GM23248 (cell line): Measurements from ENCODE around the gene IMMT. TPM values are rescaled to one million over a fixed set of nuclear protein-coding genes. Genes with fewer than 3 reads are reported as not detected.

ENCODE experiments used
- DNase-seq: peaks from one replicate; pipeline ENCODE4 v3.0.0-alpha.2; 2015
- H2AFZ ChIP-seq: fragments of 200-600 bp; sonication (generic); 2 replicates; pipeline ENCODE4 v1.6.1; 2016; ENCODE audit warnings: antibody characterized with exemption
- H3F3A ChIP-seq: fragments of 200-600 bp; sonication (generic); 2 replicates; pipeline ENCODE4 v1.6.1; 2016; ENCODE audit warnings: mild to moderate bottlenecking, antibody characterized with exemption, mixed run types; ENCODE audit not compliant: insufficient read depth
- H3K27ac ChIP-seq: fragments of 200-600 bp; sonication (generic); 2 replicates; pipeline ENCODE4 v1.5.1; 2016; ENCODE audit warnings: mild to moderate bottlenecking
- H3K27me3 ChIP-seq: fragments of 200-600 bp; sonication (generic); replicated peaks from 2 replicates; pipeline ENCODE4 v1.6.1; 2016; ENCODE audit warnings: mild to moderate bottlenecking; ENCODE audit not compliant: insufficient read depth
- H3K36me3 ChIP-seq: fragments of 200-600 bp; sonication (generic); 2 replicates; pipeline ENCODE4 v1.6.1; 2016; ENCODE audit warnings: low read depth, mild to moderate bottlenecking
- H3K4me1 ChIP-seq: fragments of 200-600 bp; sonication (generic); 2 replicates; pipeline ENCODE4 v1.6.1; 2016; ENCODE audit warnings: mild to moderate bottlenecking; ENCODE audit not compliant: insufficient read depth
- H3K4me2 ChIP-seq: fragments of 200-600 bp; sonication (generic); one replicate; pipeline ENCODE4 v1.6.1; 2016; ENCODE audit warnings: mild to moderate bottlenecking; ENCODE audit not compliant: unreplicated experiment
- H3K4me3 ChIP-seq: fragments of 200-600 bp; sonication (generic); 2 replicates; pipeline ENCODE4 v1.5.1; 2016; ENCODE audit warnings: mild to moderate bottlenecking
- H3K79me2 ChIP-seq: fragments of 200-600 bp; sonication (generic); 2 replicates; pipeline ENCODE4 v1.6.1; 2016; ENCODE audit warnings: mild to moderate bottlenecking; ENCODE audit not compliant: insufficient read depth
- H3K9ac ChIP-seq: fragments of 200-600 bp; sonication (generic); 2 replicates; pipeline ENCODE4 v1.6.1; 2016; ENCODE audit warnings: mild to moderate bottlenecking
- H3K9me2 ChIP-seq: fragments of 200-600 bp; sonication (generic); 2 replicates; pipeline ENCODE4 v1.6.1; 2016; ENCODE audit warnings: mixed run types, mild to moderate bottlenecking, moderate library complexity; ENCODE audit not compliant: insufficient read depth
- H3K9me3 ChIP-seq: fragments of 200-600 bp; sonication (generic); one replicate; pipeline ENCODE4 v1.6.1; 2017; ENCODE audit warnings: low read depth
- H4K20me1 ChIP-seq: fragments of 200-600 bp; sonication (generic); 2 replicates; pipeline ENCODE4 v1.6.0; 2016; ENCODE audit not compliant: insufficient read depth
- EZH2 ChIP-seq: fragments of 200-600 bp; sonication (generic); IDR thresholded peaks from 2 replicates; pipeline ENCODE4 v1.6.1; 2018; ENCODE audit warnings: antibody characterized with exemption, mild to moderate bottlenecking; ENCODE audit not compliant: insufficient read depth, poor library complexity, severe bottlenecking
- EZH2phosphoT487 ChIP-seq: fragments of 200-600 bp; sonication (generic); IDR thresholded peaks from 2 replicates; pipeline ENCODE4 v1.6.1; 2018; ENCODE audit warnings: antibody characterized with exemption, moderate library complexity, mild to moderate bottlenecking, low read depth; ENCODE audit not compliant: insufficient read depth
- WGBS, 2 experiments: methylation state at CpG; one replicate each; pipeline ENCODE4 v1.1.6; 2015 to 2017; ENCODE audit warnings: low lambda C conversion rate in 2 of 2, low coverage in 1 of 2; ENCODE audit errors: missing lambda C conversion rate in 2 of 2; 5-methylcytosine and 5-hydroxymethylcytosine counted together
- in situ Hi-C: fragments of 300-500 bp; cut with MboI; formaldehyde crosslinking; loops from 2 replicates; pipeline ENCODE4 v1.15.0; 2020
- polyA plus RNA-seq: library from polyadenylated mRNA; unstranded; fragments of >200 nt; fragmentation: Nextera tagmentation; extraction: Ambion mirVana; gene quantifications from 2 replicates; pipeline ENCODE4 v1.2.1, GENCODE V29; 2016
- total RNA-seq: library from RNA; depleted of rRNA; stranded (reverse); fragments of >200 nt; shearing (Covaris generic); gene quantifications from 2 replicates; pipeline ENCODE4 v1.2.3, GENCODE V29; 2014

Gene IMMT
- total and polyA plus RNA-seq, 2 experiments from 2014 or later, result 60.4 to 75.4 TPM

DNA sequence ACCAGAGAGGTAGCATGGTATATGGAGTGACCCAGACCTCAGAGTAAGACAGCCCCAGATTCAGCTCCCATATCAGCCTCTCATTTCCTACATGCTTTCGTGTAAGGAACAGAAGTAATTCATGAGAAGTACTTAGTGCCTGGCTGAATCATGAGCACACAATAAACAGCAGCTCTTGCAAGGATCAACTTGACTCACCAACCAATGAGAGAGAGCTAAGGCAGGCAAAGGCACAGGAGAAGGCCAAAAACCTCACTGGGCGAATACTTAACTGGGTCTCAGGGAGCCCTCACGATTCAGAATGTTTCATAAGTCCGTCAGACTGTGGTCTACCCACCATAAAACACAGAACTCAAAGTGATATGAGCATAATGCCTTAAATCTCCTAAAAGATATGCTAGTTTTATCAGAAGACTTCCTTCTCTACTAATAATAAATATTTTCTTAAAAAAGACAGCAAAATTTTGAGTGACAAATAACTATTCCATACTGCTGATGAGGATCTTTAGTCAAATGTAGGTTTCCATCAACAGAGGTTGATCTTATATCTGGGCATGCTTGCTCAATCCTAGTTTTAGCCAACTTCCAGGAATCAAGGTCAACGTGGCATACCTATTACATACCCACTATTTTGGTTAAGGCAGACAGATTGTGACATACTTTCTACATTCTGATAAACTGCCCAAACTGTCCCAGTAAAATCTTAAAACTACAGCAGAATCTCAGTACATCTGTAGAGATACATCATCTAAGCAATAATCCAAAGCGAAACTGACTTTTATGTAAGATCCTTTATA lies 34.9 kb downstream of the IMMT start:
- Histone ChIP-seq H3K4me3 (no peak overlapping the region), H3K9me3 (no peaks in the 10 kb centered on the region), H3K27ac (no peak overlapping the region), H3F3A (no peaks in the 10 kb centered on the region; the same call in 1 of the 2 replicates), H2AFZ (no peak overlapping the region), H3K9me2 (no peaks in the 10 kb centered on the region), H3K9ac (no peak overlapping the region), H3K4me1 (no peaks in the 10 kb centered on the region), H3K4me2 (no peak overlapping the region), H3K27me3 (no peaks in the 10 kb centered on the region), H4K20me1 (no peaks in the 10 kb centered on the region), H3K79me2 (no peaks in the 10 kb centered on the region), H3K36me3 (peaks cover 54% of the 10 kb centered on the region)
- TF ChIP-seq EZH2, result no peak
- no peak for TF ChIP-seq EZH2phosphoT487
- in situ Hi-C loops, result no loop called here
- WGBS, 2 experiments, result 97 to 99% methylated on average over 6 of the region's 6 CpGs
- no peak for DNase-seq

DNA sequence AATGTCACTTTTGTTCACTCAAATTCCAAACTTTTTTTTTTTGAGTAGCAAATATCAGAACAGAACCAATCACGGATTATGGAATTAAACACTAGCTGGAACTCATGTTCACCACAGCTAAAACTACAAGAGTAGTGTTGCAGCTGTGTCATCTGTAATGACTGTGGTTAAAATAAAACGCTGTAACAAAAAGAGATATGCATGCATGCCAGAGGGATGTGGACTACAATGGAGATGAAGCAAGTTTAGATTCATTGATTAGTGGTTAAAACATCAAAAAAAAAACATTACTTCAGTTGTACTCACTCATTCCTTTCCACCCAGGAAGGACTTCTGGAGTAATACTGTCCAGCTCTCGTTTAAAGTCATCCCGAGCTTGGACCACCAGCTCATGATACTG lies 37.0 kb downstream of the IMMT start:
- Histone ChIP-seq H4K20me1 (no peaks in the 10 kb centered on the region), H3K36me3 (peaks cover 47% of the 10 kb centered on the region), H3K27me3 (no peaks in the 10 kb centered on the region), H3K9me2 (no peaks in the 10 kb centered on the region), H3K4me1 (no peaks in the 10 kb centered on the region), H3K79me2 (0 out of 2 replicates have a peak, but pooled peaks cover 3% of the 10 kb centered on the region), H2AFZ (no peak overlapping the region), H3K4me2 (no peak overlapping the region), H3K9me3 (no peaks in the 10 kb centered on the region), H3F3A (no peaks in the 10 kb centered on the region; the same call in 1 of the 2 replicates), H3K4me3 (no peak overlapping the region), H3K27ac (no peak overlapping the region), H3K9ac (no peak overlapping the region)
- 81 to 87% methylated on average over 4 of the region's 4 CpGs for WGBS, 2 experiments
- in situ Hi-C loops, result no loop called here
- TF ChIP-seq EZH2 (no peak), EZH2phosphoT487 (no peak)
- no peak for DNase-seq

DNA sequence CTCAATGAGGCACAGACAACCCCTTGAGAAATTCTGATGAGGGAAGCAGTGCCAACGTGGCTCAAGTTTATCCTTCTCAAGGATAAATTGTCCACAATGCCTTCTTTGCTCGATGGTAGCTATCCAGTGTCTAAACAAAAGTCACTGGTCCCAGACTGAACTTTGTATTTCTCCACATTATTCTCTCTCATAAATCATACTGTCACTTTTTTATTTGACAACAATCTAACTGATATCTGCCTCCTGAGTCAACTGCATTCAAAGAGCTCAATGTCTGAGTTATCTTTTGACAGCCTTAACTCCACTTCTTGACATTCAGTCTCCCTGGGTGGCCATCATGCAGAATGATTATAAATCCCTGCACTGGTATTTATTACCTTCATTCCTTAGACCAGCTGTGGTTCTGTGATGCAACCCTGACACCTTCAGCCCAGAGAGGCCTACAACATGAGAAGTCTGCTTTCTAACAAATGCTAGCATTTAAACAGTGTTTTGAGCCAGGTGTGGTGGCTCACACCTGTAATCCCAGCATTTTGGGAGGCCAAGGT lies 38.2 kb downstream of the IMMT start:
- H3K79me2 ChIP-seq, result 0 out of 2 replicates have a peak, but pooled peaks cover 4% of the 10 kb centered on the region
- no peak for TF ChIP-seq EZH2phosphoT487
- TF ChIP-seq EZH2, result no peak
- no peak overlapping the region for H2AFZ ChIP-seq
- no peak overlapping the region for H3K4me2 ChIP-seq
- in situ Hi-C loops, result no loop called here
- no peaks in the 10 kb centered on the region for H4K20me1 ChIP-seq
- no peaks in the 10 kb centered on the region for H3K4me1 ChIP-seq
- no peaks in the 10 kb centered on the region for H3K27me3 ChIP-seq
- no peaks in the 10 kb centered on the region; the same call in 1 of the 2 replicates for H3F3A ChIP-seq
- H3K27ac ChIP-seq, result no peak overlapping the region
- H3K36me3 ChIP-seq, result peaks cover 36% of the 10 kb centered on the region
- 80 to 83% methylated on average over 2 of the region's 2 CpGs for WGBS, 2 experiments
- DNase-seq, result no peak
- H3K9me3 ChIP-seq, result no peaks in the 10 kb centered on the region
- H3K9ac ChIP-seq, result no peak overlapping the region
- no peaks in the 10 kb centered on the region for H3K9me2 ChIP-seq
- no peak overlapping the region for H3K4me3 ChIP-seq

DNA sequence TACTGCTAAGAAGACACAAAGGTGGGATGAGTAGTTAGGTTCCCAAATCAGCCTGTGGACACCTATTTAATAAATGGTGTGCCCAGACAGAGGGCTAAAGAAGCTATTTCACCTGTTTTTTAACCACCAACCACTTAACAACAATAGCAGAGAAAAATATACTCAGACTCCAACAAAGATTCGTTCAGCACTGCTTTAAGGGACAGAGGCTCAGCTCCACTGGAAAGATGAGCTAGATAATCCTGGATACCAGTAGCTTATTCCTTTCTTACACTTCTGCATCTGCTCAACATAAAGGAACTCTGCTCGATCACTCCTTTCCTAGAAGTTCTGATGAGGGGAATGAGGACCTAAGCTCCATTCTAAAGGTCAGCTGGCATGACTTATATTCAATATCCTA lies 44.8 kb downstream of the IMMT start:
- H3K4me2 ChIP-seq, result no peak overlapping the region
- H3K36me3 ChIP-seq, result peaks cover 50% of the 10 kb centered on the region
- no peak overlapping the region for H3K9ac ChIP-seq
- H3K4me1 ChIP-seq, result no peaks in the 10 kb centered on the region
- in situ Hi-C loops, result no loop called here
- H2AFZ ChIP-seq, result no peak overlapping the region
- no peak for DNase-seq
- H3K9me2 ChIP-seq, result no peaks in the 10 kb centered on the region
- H3K9me3 ChIP-seq, result no peaks in the 10 kb centered on the region
- H3K27me3 ChIP-seq, result no peaks in the 10 kb centered on the region
- no peak overlapping the region for H3K4me3 ChIP-seq
- TF ChIP-seq EZH2 (no peak), EZH2phosphoT487 (no peak)
- no peak overlapping the region for H3K27ac ChIP-seq
- 0 out of 2 replicates have a peak, but pooled peaks cover 4% of the 10 kb centered on the region for H3K79me2 ChIP-seq
- H3F3A ChIP-seq, result peaks cover 14% of the 10 kb centered on the region; the same call in 1 of the 2 replicates
- no peaks in the 10 kb centered on the region for H4K20me1 ChIP-seq
- WGBS, 2 experiments, result 96% methylated on average over 2 of the region's 2 CpGs
